NCI-H2196 treated with DMSO at 0.1 percent for 48 hours (cell line): Measurements from ENCODE around the gene SCNN1A.

Source experiments
- DNase-seq: peaks from one replicate; lab custom pipeline; 2025; ENCODE audit not compliant: unreplicated experiment; lab: John Stamatoyannopoulos, UW

Gene SCNN1A

DNA sequence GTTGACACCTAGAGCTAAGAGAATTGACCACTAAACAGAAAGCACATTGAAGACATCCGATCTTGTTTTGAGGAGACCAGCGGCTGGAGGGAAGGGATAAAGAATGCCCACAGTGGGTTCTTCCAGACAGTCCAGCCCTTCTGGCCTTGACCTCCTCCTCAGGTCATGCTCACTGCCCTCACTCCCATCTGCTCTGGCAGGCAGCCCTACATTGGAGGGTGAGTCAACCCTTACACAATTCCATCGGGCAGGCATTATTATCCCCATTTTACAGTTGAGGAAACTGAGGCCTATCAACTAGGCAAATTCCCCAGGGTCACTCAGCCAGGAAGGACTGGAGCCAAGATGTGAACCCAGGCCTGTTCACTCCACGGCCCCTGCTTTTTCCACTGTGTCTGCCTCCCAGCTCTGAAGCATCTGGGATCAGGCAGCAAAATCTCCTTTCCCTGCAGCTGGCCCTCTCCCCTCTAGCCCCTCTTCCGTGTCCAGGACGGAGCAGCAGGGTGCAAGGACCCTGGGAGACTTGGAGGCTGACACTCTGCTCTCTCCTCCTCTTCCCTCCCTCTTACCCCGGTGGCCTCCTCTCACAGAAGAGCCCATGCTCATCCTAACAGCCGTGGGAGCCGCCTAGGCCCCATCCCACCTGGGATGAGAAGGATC lies 5.3 kb downstream of the SCNN1A start:
- DNase-seq = no peak

GRCh38 chr12:6368906-6369525 lies 6.3 kb downstream of the SCNN1A start:
- no peak for DNase-seq

GRCh38 chr12:6367969-6368892 lies 7.1 kb downstream of the SCNN1A start:
- no peak for DNase-seq

DNA sequence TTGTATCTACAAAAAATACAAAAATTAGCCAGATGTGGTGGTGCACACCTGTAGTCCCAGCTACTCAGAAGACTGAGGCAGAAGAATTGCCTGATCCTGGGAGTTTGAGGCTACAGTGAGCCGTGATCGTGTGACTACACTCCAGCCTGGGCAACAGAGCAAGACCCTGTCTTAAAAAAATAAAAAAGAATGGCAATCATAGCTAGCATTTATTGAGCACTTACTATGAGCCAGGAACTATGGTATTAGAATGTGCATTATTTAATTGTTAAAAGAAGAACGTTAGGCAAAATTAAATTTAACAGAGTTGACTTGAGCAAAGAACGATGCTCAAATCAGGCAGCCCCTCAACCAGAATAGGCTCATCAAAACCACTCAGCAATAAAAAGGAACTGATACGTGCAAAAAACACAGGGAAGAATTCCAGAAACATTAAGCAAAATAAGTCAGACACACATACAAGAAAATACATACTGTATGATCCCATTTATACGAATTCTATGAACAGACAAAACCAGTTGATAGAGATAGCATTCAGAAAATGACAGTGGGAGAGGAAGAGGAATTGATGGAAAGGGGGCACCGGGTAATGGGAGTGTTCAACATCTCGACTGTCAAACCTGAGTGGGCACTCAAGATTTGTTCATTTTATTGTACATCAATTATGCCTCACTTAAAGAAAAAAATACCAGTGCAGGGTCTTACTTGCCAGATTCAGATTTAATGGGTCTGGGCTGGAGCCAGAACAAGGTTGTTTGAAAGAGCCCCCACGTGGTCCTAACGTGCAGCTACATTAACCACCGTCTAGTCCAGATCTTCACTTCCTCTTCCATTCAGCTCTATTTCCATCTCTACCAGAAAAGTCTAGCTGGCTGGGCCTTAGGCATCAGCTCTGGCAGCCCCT lies 8.0 kb downstream of the SCNN1A start:
- DNase-seq = no peak

DNA sequence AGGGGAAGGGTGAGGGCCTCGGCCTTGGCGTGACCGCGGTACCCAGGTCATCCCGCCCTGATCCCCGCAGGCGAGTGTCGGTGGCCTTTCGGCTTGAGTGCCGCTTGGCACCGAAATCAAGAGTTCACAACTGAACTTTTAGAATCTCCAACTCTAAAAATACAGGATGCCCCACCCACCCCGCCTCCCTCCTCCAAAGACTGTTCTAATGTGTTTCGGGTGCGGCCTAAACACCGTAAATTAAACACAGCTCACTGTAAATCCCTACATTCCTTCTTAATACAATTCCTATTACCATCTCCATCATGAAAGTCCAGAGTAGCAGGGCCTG lies 11.4 kb downstream of the SCNN1A start:
- no peak for DNase-seq

GRCh38 chr12:6363330-6364043 lies 11.9 kb downstream of the SCNN1A start:
- DNase-seq = no peak

GRCh38 chr12:6363010-6363329 lies 12.4 kb downstream of the SCNN1A start:
- no peak for DNase-seq

DNA sequence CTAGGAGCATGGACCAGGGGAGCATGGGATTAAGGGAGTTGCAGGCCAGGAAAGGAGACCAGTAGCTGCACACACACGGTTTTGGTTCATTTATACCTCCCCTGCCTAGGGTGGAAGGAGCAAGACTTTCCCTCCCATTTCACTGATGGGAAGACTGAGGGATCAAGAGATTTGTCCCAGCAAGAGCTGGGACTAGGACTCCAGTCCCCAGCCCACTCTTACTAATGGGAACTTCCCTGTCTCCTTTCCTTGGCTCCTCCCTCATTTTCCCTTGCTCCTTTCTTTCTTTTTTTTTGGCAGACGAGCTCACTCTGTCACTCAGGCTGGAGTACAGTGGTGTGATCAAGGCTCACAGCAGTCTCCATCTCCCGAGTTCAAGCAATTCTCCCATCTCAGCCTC lies 13.0 kb downstream of the SCNN1A start:
- DNase-seq = no peak

DNA sequence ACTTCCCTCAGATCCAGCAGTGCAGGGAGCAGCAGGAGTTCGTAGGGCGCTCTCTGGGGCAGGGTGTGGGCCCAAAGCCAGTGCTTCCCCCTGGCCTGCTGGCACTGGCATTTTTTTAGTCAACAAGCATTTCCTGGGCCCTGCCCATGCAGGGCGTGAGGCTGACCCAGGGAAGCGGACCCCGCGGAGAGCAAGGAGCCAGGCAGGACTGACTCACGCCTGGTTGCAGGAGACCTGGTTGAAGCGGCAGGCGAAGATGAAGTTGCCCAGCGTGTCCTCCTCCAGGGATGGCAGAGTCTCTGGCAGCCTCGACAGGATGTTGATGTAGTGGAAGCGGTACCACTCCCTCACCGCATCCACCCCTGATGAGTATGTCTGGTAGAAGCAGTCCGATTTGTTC lies 13.5 kb downstream of the SCNN1A start:
- DNase-seq = no peak

DNA sequence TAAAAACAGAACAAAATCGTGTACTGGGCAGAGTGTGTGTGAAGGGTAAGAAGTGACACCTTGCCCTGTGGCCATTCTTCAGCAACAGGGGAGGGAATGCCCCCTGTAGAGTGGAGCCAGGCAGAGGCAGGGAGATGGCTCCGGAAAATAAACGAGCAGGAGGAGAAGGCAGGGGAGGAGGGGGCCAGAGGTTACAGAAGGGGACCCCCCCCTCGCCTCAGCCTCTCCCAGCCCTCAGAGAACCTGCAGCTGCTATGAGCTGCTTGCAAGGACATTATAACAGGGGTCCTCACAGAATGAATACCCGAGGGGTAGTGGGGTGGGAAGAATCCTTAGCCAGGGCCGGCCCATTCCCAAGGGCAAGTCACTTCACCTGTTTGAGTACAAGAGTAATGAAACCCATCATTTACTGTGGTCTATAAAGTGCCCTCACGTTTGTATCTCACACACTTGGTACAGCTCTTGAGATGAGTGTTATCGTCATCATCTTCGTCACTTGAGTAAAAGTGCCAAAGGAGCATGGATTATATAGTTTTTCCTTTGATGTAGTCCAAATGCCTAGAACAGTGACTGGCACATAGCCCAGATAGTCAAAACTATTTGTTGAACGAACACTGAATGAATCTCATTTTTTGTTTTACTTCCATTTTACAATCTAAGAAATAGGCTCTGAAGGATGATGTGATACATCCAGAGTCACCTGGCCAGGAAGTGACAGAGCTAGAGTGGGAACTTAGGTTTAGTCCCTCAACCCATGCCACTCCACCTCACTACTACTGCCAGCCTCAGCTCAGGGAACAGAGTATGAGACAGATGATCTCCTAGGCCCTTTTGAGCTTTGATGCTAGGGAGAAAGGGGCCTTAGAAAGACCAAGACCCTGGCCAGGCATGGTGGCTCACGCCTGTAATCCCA lies 14.5 kb downstream of the SCNN1A start:
- DNase-seq = no peak

GRCh38 chr12:6360080-6360571 lies 15.2 kb downstream of the SCNN1A start:
- no peak for DNase-seq

DNA sequence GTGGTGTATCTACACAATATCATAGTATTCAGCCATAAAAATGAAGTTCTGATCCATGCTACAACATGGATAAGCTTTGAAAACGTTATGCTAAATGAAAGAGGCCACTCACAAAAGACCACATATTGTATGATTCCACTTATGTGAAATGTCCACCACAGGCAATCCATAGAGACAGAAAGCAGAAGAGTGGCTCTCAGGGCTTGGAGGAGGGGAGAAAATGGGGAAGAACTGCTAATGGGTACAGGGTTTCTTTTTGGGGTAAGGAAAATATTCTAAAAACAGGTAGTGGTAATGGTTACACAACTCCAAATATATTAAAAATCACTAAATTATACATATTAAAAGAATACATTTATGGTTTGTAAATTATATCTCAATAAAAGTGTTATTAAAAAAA lies 16.5 kb downstream of the SCNN1A start:
- no peak for DNase-seq

GRCh38 chr12:6356374-6356820 lies 19.0 kb downstream of the SCNN1A start:
- no peak for DNase-seq

GRCh38 chr12:6355491-6356373 lies 19.6 kb downstream of the SCNN1A start:
- no peak for DNase-seq

GRCh38 chr12:6354495-6355393 lies 20.6 kb downstream of the SCNN1A start:
- DNase-seq = no peak

DNA sequence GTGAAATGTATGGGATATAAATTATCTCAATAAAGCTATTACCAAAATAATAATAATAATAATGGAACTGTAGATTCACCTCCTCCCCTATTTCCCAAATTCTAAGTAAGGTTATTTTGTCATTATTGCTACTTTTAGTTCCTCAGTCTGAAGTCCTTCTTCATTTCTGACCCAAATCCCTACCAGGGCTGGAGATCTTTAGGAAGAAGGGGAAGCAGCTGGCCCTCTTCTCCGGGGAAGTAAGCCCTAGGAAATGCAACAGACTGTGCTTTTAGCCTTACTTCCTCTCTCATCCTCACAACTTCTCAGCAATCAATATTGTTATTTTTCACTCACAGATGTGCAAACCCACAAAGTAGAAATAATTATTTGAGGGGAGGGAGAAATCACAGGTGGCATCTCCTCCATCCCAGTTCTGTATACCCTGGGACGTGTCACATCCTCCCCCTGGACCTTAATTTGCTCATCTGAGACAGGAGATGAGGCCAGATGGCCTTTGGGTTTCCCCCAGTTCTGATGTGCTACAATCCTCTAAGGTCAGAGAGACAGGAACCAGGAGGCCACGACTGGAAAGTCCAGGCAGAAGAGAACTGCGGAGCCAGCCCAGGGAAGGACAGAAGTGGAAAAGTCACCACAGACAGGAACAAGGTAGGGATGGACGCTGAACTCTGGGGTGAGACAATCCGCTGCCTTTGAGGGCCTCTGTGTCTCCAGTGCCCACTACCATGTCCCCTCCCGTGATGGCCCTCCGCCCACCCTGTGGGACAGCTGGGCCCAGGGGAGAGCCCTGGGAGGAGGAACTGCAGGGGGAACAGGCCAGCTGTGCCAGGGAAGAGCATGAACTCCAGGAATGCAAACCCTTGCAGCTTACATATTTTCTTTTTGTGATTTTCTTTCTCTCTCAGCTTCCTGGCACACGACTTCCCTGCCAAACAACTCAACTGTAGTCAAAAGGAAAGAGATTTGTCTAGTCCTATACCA lies 22.9 kb downstream of the SCNN1A start:
- DNase-seq = no peak
